MM.1S (cell line): ENCODE results near the gene RASSF3.
"Not testable (repeated sequence)": the region's sequence is repeated elsewhere in the genome, so short reads cannot be mapped to it uniquely, and the experiment has no call there.

Source experiments
- DNase-seq: peaks from one replicate; pipeline ENCODE4 v3.0.0-alpha.2; 2015
- H2AFZ ChIP-seq: fragments of 300-600 bp; sonication (generic); 2 replicates; pipeline ENCODE4 v1.6.0; 2016; ENCODE audit warnings: antibody characterized with exemption, low read length
- H3F3A ChIP-seq: fragments of 300-600 bp; sonication (generic); 2 replicates; pipeline ENCODE4 v1.6.1; 2016; ENCODE audit warnings: mild to moderate bottlenecking, antibody characterized with exemption, low read length, moderate library complexity, mixed read lengths; ENCODE audit not compliant: insufficient read depth
- H3K27ac ChIP-seq: fragments of 300-600 bp; sonication (generic); 2 replicates; pipeline ENCODE4 v1.5.1; 2016; ENCODE audit warnings: mild to moderate bottlenecking, low read length
- H3K27me3 ChIP-seq: fragments of 300-600 bp; sonication (generic); replicated peaks from 2 replicates; pipeline ENCODE4 v1.6.0; 2016; ENCODE audit warnings: low read length; ENCODE audit not compliant: insufficient read depth
- H3K36me3 ChIP-seq: fragments of 300-600 bp; sonication (generic); replicated peaks from 2 replicates; pipeline ENCODE4 v1.6.1; 2016; ENCODE audit warnings: mild to moderate bottlenecking, low read length, mixed read lengths; ENCODE audit not compliant: insufficient read depth
- H3K4me1 ChIP-seq: fragments of 300-600 bp; sonication (generic); 2 replicates; pipeline ENCODE4 v1.6.1; 2016; ENCODE audit warnings: low read length, mixed read lengths
- H3K4me2 ChIP-seq: fragments of 300-600 bp; sonication (generic); 2 replicates; pipeline ENCODE4 v1.6.0; 2016; ENCODE audit warnings: low read depth, low read length
- H3K4me3 ChIP-seq: fragments of 300-600 bp; sonication (generic); 2 replicates; pipeline ENCODE4 v1.5.1; 2016; ENCODE audit warnings: low read length, mixed read lengths
- H3K79me2 ChIP-seq: fragments of 300-600 bp; sonication (generic); 2 replicates; pipeline ENCODE4 v1.6.1; 2016; ENCODE audit warnings: mixed run types, low read length, mixed read lengths
- H3K9ac ChIP-seq: fragments of 300-600 bp; sonication (generic); 2 replicates; pipeline ENCODE4 v1.6.1; 2016; ENCODE audit warnings: low read length, mixed read lengths
- H3K9me2 ChIP-seq: fragments of 300-600 bp; sonication (generic); replicated peaks from 2 replicates; pipeline ENCODE4 v1.6.1; 2016; ENCODE audit warnings: mild to moderate bottlenecking, low read length, mixed read lengths; ENCODE audit not compliant: insufficient read depth
- H3K9me3 ChIP-seq: fragments of 300-600 bp; sonication (generic); replicated peaks from 2 replicates; pipeline ENCODE4 v1.6.1; 2016; ENCODE audit warnings: mild to moderate bottlenecking, low read length, mixed read lengths; ENCODE audit not compliant: insufficient read depth
- H4K20me1 ChIP-seq: fragments of 300-600 bp; sonication (generic); 2 replicates; pipeline ENCODE4 v1.6.1; 2016; ENCODE audit warnings: mild to moderate bottlenecking, low read length, moderate library complexity, mixed read lengths; ENCODE audit not compliant: insufficient read depth
- CTCF ChIP-seq: fragments of 300-600 bp; sonication (generic); IDR thresholded peaks from 2 replicates; pipeline ENCODE4 v1.5.1; 2016; ENCODE audit warnings: antibody characterized with exemption, low read length, mixed read lengths
- EZH2 ChIP-seq: fragments of 300-600 bp; sonication (generic); optimal IDR thresholded peaks from 2 replicates; pipeline ENCODE3; 2017; ENCODE audit warnings: low read depth, mild to moderate bottlenecking, antibody characterized with exemption, low read length, mixed read lengths
- EZH2phosphoT487 ChIP-seq: fragments of 300-600 bp; sonication (generic); IDR thresholded peaks from 2 replicates; pipeline ENCODE4 v1.6.1; 2018; ENCODE audit warnings: antibody characterized with exemption, low read length

The RASSF3 gene

GRCh38 chr12:64610660-64611340, 505 bp downstream of the RASSF3 start:
- Histone ChIP-seq H3K27me3 (no peaks in the 10 kb centered on the region), H3K27ac (peak overlapping the region; percentile 72), H2AFZ (peak overlapping the region; percentile 77), H3K4me1 (no peaks in the 10 kb centered on the region), H3K36me3 (no peaks in the 10 kb centered on the region), H3K9ac (peak overlapping the region; percentile 78), H3K79me2 (peaks cover 50% of the 10 kb centered on the region), H3K9me2 (no peaks in the 10 kb centered on the region), H3K9me3 (no peaks in the 10 kb centered on the region), H3F3A (peaks cover 39% of the 10 kb centered on the region), H3K4me2 (peak overlapping the region; percentile 96), H4K20me1 (no peaks in the 10 kb centered on the region; the same call in 1 of the 2 replicates), H3K4me3 (peak overlapping the region; percentile 92)
- DNase-seq, result peak; percentile 76
- TF ChIP-seq CTCF (no peak), EZH2phosphoT487 (no peak)

- Histone ChIP-seq H3K36me3 (no peaks in the 10 kb centered on the region), H4K20me1 (no peaks in the 10 kb centered on the region; the same call in 1 of the 2 replicates), H3K4me2 (peak overlapping the region; percentile 96), H3F3A (peaks cover 39% of the 10 kb centered on the region), H3K9ac (peak overlapping the region; percentile 78), H2AFZ (peak overlapping the region; percentile 77), H3K27me3 (no peaks in the 10 kb centered on the region), H3K79me2 (peaks cover 58% of the 10 kb centered on the region), H3K4me3 (peak overlapping the region; percentile 92), H3K9me2 (no peaks in the 10 kb centered on the region), H3K9me3 (no peaks in the 10 kb centered on the region), H3K4me1 (no peaks in the 10 kb centered on the region), H3K27ac (peak overlapping the region; percentile 72; the same call in 1 of the 2 replicates)
- TF ChIP-seq EZH2phosphoT487, result no peak
- TF ChIP-seq CTCF, result no peak
- no peak for TF ChIP-seq EZH2
- peak; percentile 35 for DNase-seq
Observed at GRCh38 chr12:64611341-64612284, 1.3 kb downstream of the RASSF3 start.

- Histone ChIP-seq H3K4me3 (no peak overlapping the region), H3K4me1 (no peaks in the 10 kb centered on the region), H3K79me2 (peaks cover 70% of the 10 kb centered on the region), H3K9me2 (no peaks in the 10 kb centered on the region), H3K36me3 (no peaks in the 10 kb centered on the region), H3K9ac (no peak overlapping the region), H3K27ac (no peak overlapping the region), H3K4me2 (peak overlapping the region; percentile 96; the same call in 1 of the 2 replicates), H3F3A (peaks cover 38% of the 10 kb centered on the region), H3K27me3 (no peaks in the 10 kb centered on the region), H2AFZ (no peak overlapping the region), H4K20me1 (no peaks in the 10 kb centered on the region; the same call in 1 of the 2 replicates), H3K9me3 (no peaks in the 10 kb centered on the region)
- DNase-seq, result no peak
- TF ChIP-seq EZH2, result no peak
- TF ChIP-seq EZH2phosphoT487, result no peak
- TF ChIP-seq CTCF, result no peak
Observed at GRCh38 chr12:64612843-64613242, 2.5 kb downstream of the RASSF3 start.

GRCh38 chr12:64613775-64614398, 3.6 kb downstream of the RASSF3 start:
- H3K27ac ChIP-seq, H3K9me2 ChIP-seq, H3K9ac ChIP-seq, H3K9me3 ChIP-seq, H2AFZ ChIP-seq, H3K4me2 ChIP-seq, H3K36me3 ChIP-seq, H3K4me3 ChIP-seq, H3K4me1 ChIP-seq, H4K20me1 ChIP-seq, H3K27me3 ChIP-seq, DNase-seq: not testable (repeated sequence)
- peaks cover 28% of the 10 kb centered on the region for H3F3A ChIP-seq
- peaks cover 75% of the 10 kb centered on the region for H3K79me2 ChIP-seq
